K562 (cell line): ENCODE results near the gene AP5Z1. TPM values are rescaled to one million over a fixed set of nuclear protein-coding genes. Genes with fewer than 3 reads are reported as not detected.

Experiments
- ATAC-seq: fragments of 200-7000 bp; cut with Tn5 transposase; 3 replicates; pipeline ENCODE4 v1.9.1; 2020; ENCODE audit warnings: moderate library complexity
- BruUV-seq: library from RNA; stranded (reverse); fragments of 400-500 nt; replicated peaks from 2 replicates; lab custom pipeline; 2021; lab: Mats Ljungman, UMichigan
- CTCF ChIA-PET: fragments of 300-600 bp; formaldehyde crosslinking; extraction: SDS; loops from one replicate; lab custom pipeline; 2021; ENCODE audit warnings: low intra/inter-chr PET ratio; lab: Yijun Ruan, JAX
- POLR2A ChIA-PET: fragments of 300-600, 350-650 bp; sonication (Branson Sonifier 250); formaldehyde crosslinking; extraction: SDS; loops from one replicate; lab custom pipeline; 2021; ENCODE audit warnings: antibody characterized with exemption, inconsistent platforms; lab: Yijun Ruan, JAX
- DNase-seq, 4 experiments: peaks; one replicate each; pipeline versions ENCODE4 v3.0.0 to v3.0.0-alpha.2; 2011 to 2018; ENCODE audit warnings: low spot score in 3 of 4, mixed read lengths in 3 of 4; ENCODE audit errors: extremely low read depth in 1 of 4
- FAIRE-seq: peaks from 2 replicates; lab custom pipeline; 2011; peaks lifted over from hg19 to GRCh38; lab: Jason Lieb, UNC
- H2AFZ ChIP-seq: 2 replicates; pipeline ENCODE4 v1.6.0; 2011; ENCODE audit warnings: low read depth, low read length, control low read depth, inconsistent platforms
- H3K27ac ChIP-seq: fragments of 200-600 bp; 3 replicates; pipeline ENCODE4 v1.8.0; 2011; ENCODE audit warnings: low read depth, mild to moderate bottlenecking, control low read depth, inconsistent platforms, low read length, moderate library complexity, mixed read lengths; ENCODE audit errors: extremely low read depth
- H3K27me3 ChIP-seq, 2 experiments: fragments of 300-600 bp in 1 of 2; 2 replicates in 1 of 2; 3 replicates in 1 of 2; pipeline versions ENCODE4 v1.6.0 to v1.8.0; 2011; ENCODE audit warnings: inconsistent platforms in 2 of 2, low read length in 2 of 2, mild to moderate bottlenecking in 1 of 2, mixed read lengths in 1 of 2, moderate library complexity in 1 of 2; ENCODE audit not compliant: control insufficient read depth in 2 of 2, insufficient read depth in 2 of 2
- H3K36me3 ChIP-seq: fragments of 300-600 bp; 3 replicates; pipeline ENCODE4 v1.8.0; 2011; ENCODE audit warnings: mild to moderate bottlenecking, low read length, inconsistent platforms; ENCODE audit not compliant: control insufficient read depth, insufficient read depth
- H3K4me1 ChIP-seq, 2 experiments: fragments of 200-600 bp in 1 of 2; replicated peaks in 1 of 2; 2 replicates in 1 of 2; 3 replicates in 1 of 2; pipeline versions ENCODE4 v1.5.1 to v1.8.0; 2011; ENCODE audit warnings: inconsistent platforms in 2 of 2, low read length in 2 of 2, mild to moderate bottlenecking in 1 of 2, mixed read lengths in 1 of 2, moderate library complexity in 1 of 2; ENCODE audit not compliant: control insufficient read depth in 2 of 2, insufficient read depth in 2 of 2
- H3K4me2 ChIP-seq: 2 replicates; pipeline ENCODE4 v1.6.1; 2011; ENCODE audit warnings: low read length, control low read depth, inconsistent platforms, mixed read lengths; ENCODE audit not compliant: insufficient read depth
- H3K4me3 ChIP-seq: fragments of 200-600 bp; sonication (generic), shearing (Covaris generic); 2 replicates; pipeline ENCODE4 v1.5.1; 2016; ENCODE audit warnings: control low read depth, inconsistent platforms
- H3K79me2 ChIP-seq: fragments of 200-600 bp; 3 replicates; pipeline ENCODE4 v1.8.0; 2011; ENCODE audit warnings: low read length, inconsistent platforms; ENCODE audit not compliant: control insufficient read depth, insufficient read depth
- H3K9ac ChIP-seq, 2 experiments: 2 replicates each; pipeline versions ENCODE4 v1.6.0 to v1.6.1; 2011; ENCODE audit warnings: low read depth in 2 of 2, low read length in 2 of 2, control low read depth in 1 of 2, inconsistent platforms in 1 of 2, mild to moderate bottlenecking in 1 of 2, mixed read lengths in 1 of 2; ENCODE audit not compliant: insufficient read depth in 1 of 2
- H3K9me1 ChIP-seq: one replicate; pipeline ENCODE4 v1.6.0; 2011; ENCODE audit warnings: inconsistent platforms, mild to moderate bottlenecking, low read length, moderate library complexity; ENCODE audit not compliant: control insufficient read depth, insufficient read depth
- H3K9me3 ChIP-seq: replicated peaks from 2 replicates; pipeline ENCODE4 v1.5.1; 2011; ENCODE audit warnings: low read depth, low read length, inconsistent platforms; ENCODE audit not compliant: control insufficient read depth, insufficient read depth
- H4K20me1 ChIP-seq: replicated peaks from 2 replicates; pipeline ENCODE4 v1.6.1; 2011; ENCODE audit warnings: low read length, inconsistent platforms, mixed read lengths; ENCODE audit not compliant: control insufficient read depth, insufficient read depth
- ARHGAP35 ChIP-seq: fragments of 450-650 bp; IDR thresholded peaks from 2 replicates; pipeline ENCODE4 v1.6.1; 2018; ENCODE audit not compliant: partially characterized antibody
- ATF3 ChIP-seq, 2 experiments: fragments of 450-650 bp in 1 of 2; sonication (generic) in 1 of 2; formaldehyde crosslinking in 1 of 2; IDR thresholded peaks in 1 of 2; conservative IDR thresholded peaks in 1 of 2; 2 replicates each; pipeline versions ENCODE4 v1.6.1 to v1.8.1; 2016 to 2023; ENCODE audit warnings: mild to moderate bottlenecking in 2 of 2, moderate library complexity in 2 of 2, inconsistent platforms in 1 of 2, missing genetic modification reagents in 1 of 2
- CEBPG ChIP-seq, 3 experiments: fragments of 200-800 bp in 1 of 3; sonication (Bioruptor generic) in 1 of 3; sonication (generic) in 1 of 3; formaldehyde crosslinking in 1 of 3; IDR thresholded peaks in 2 of 3; conservative IDR thresholded peaks in 1 of 3; 2 replicates each; pipeline versions ENCODE4 v1.6.1 to v1.8.0; 2016 to 2022; ENCODE audit warnings: missing compliant biosample characterization in 2 of 3, missing genetic modification characterization in 2 of 3, mild to moderate bottlenecking in 1 of 3, missing genetic modification reagents in 1 of 3
- CSDE1 ChIP-seq, 2 experiments: fragments of 450-650 bp; IDR thresholded peaks; 2 replicates each; pipeline ENCODE4 v1.6.1; 2016; ENCODE audit warnings: mild to moderate bottlenecking in 1 of 2
- E2F5 ChIP-seq: sonication (generic); formaldehyde crosslinking; IDR thresholded peaks from 2 replicates; pipeline ENCODE4 v1.8.0; 2022; ENCODE audit warnings: mild to moderate bottlenecking, missing genetic modification reagents
- ESRRA ChIP-seq: fragments of 450-650 bp; IDR thresholded peaks from 2 replicates; pipeline ENCODE4 v1.6.1; 2014; ENCODE audit warnings: low read depth, mild to moderate bottlenecking, moderate library complexity, borderline replicate concordance
- HIVEP1 ChIP-seq: fragments of 250-450 bp; sonication (Bioruptor Pico); IDR thresholded peaks from 2 replicates; pipeline ENCODE4 v1.4.0; 2020; ENCODE audit warnings: mild to moderate bottlenecking
- MAX ChIP-seq: sonication (generic); formaldehyde crosslinking; IDR thresholded peaks from 2 replicates; pipeline ENCODE4 v1.9.0; 2022; ENCODE audit warnings: mild to moderate bottlenecking, missing genetic modification reagents
- NRF1 ChIP-seq, 2 experiments: fragments of 450-650 bp; IDR thresholded peaks in 1 of 2; conservative IDR thresholded peaks in 1 of 2; 2 replicates each; pipeline ENCODE4 v1.6.1; 2014; ENCODE audit warnings: mild to moderate bottlenecking in 2 of 2
- POLR2A ChIP-seq: fragments of 450-650 bp; conservative IDR thresholded peaks from 2 replicates; pipeline ENCODE4 v1.6.1; 2016
- SRF ChIP-seq, 2 experiments: fragments of 250-450, 450-650 bp in 1 of 2; sonication (Bioruptor Pico) in 1 of 2; sonication (generic) in 1 of 2; formaldehyde crosslinking; IDR thresholded peaks; 2 replicates each; pipeline versions ENCODE4 v1.5.0 to v1.5.1; 2020 to 2022; ENCODE audit warnings: mild to moderate bottlenecking in 1 of 2, missing genetic modification reagents in 1 of 2
- TAL1 ChIP-seq: fragments of 450-650 bp; IDR thresholded peaks from 2 replicates; pipeline ENCODE4 v1.6.1; 2016; ENCODE audit warnings: mild to moderate bottlenecking
- TRIM28 ChIP-seq: fragments of 450-650 bp; IDR thresholded peaks from 2 replicates; pipeline ENCODE4 v1.6.1; 2017
- ZFP30 ChIP-seq: fragments of 250-450 bp; sonication (Bioruptor Pico); IDR thresholded peaks from 2 replicates; pipeline ENCODE4 v1.8.0; 2022; ENCODE audit warnings: moderate library complexity, mild to moderate bottlenecking, inconsistent platforms, borderline replicate concordance
- ZNF77 ChIP-seq: fragments of 250-450 bp; sonication (Bioruptor Pico); IDR thresholded peaks from 2 replicates; pipeline ENCODE4 v1.5.0; 2020
- WGBS: fragments of 100-300 bp; shearing (Covaris generic); methylation state at CpG from one replicate; pipeline ENCODE4 v1.1.6; 2016; ENCODE audit warnings: low coverage, mixed read lengths; ENCODE audit not compliant: insufficient coverage; ENCODE audit errors: missing lambda C conversion rate; 5-methylcytosine and 5-hydroxymethylcytosine counted together
- in situ Hi-C: fragments of 300-500 bp; cut with MboI; formaldehyde crosslinking; loops from 4 replicates; pipeline ENCODE4 v1.15.0; 2018; ENCODE audit warnings: inconsistent platforms, mixed read lengths
- intact Hi-C: fragments of 100-400 bp; cut with micrococcal nuclease; formaldehyde crosslinking; loops from 2 replicates; pipeline ENCODE4 v1.14.2; 2022
- polyA plus RNA-seq, 8 experiments: library from polyadenylated mRNA; depleted of rRNA in 4 of 8; stranded (reverse) in 5 of 8; unstranded in 3 of 8; fragments of >200 nt; fragmentation: Nextera tagmentation in 2 of 8; fragmentation: Illumina TruSeq in 1 of 8; extraction: Ambion mirVana in 2 of 8; extraction: Trizol in 1 of 8; gene quantifications; 2 replicates each; pipeline versions ENCODE4 v1.2.1 to v1.2.3, GENCODE V29; 2011 to 2014; ENCODE audit warnings: inconsistent platforms in 1 of 8, missing spikeins in 1 of 8
- total RNA-seq, 7 experiments: library from RNA; depleted of rRNA in 6 of 7; stranded (reverse); fragments of >200 nt in 6 of 7; fragmentation: Illumina TruSeq in 2 of 7; extraction: Trizol in 2 of 7; gene quantifications; 2 replicates each; pipeline versions ENCODE4 v1.2.1 to v1.2.3, GENCODE V29; 2011 to 2021; ENCODE audit warnings: low replicate concordance in 1 of 7

The AP5Z1 gene
- total and polyA plus RNA-seq, 9 of the 15 experiments (the other 6 are each of a cell fraction or from before 2014, with no cell fraction given), result 0.06 to 31.1 (median 6.4) TPM

DNA sequence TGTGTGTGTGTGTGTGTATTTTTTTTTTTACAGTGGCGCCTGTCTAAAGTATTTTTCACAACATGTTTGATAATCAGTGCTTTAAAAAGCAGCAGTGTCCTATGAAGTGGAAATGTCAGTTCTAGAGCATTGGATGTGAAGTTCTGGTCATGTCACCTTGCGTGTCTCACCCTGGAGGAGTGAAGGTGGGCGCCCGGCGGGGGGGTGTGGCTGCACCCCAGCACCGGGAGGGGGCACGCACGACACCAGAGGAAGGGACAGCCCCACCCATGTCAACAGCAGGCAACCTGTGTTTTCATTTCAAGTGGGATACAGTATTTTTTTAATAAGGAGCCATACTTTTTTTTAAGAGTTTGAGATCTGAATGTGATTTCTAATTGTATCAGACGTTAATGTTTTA is 4.5 kb upstream of the AP5Z1 start:
- ATAC-seq (no peak), DNase-seq (no peak), FAIRE-seq (no peak)
- Histone ChIP-seq H3K27me3 (no peaks in the 10 kb centered on the region), H4K20me1 (no peaks in the 10 kb centered on the region), H3K4me1 (peaks cover 15 to 22% of the 10 kb centered on the region in 2 experiments), H3K27ac (no peak overlapping the region), H3K36me3 (peaks cover 9% of the 10 kb centered on the region; the same call in 2 of the 3 replicates), H2AFZ (no peak overlapping the region), H3K79me2 (peaks cover 5% of the 10 kb centered on the region), H3K9me3 (no peaks in the 10 kb centered on the region), H3K9me1 (peaks cover 5% of the 10 kb centered on the region), H3K4me2 (no peak overlapping the region), H3K9ac (no peak overlapping the region), H3K4me3 (no peak overlapping the region)
- TF ChIP-seq E2F5 (CRISPR knock-in tag) (no peak), SRF (CRISPR knock-in tag; IDR thresholded peaks at IDR 0.05) (no peak), HIVEP1 (CRISPR knock-in tag) (no peak), MAX (CRISPR knock-in tag) (no peak), CSDE1 (IDR thresholded peaks at IDR 0.05) (no peak), ESRRA (no peak), ATF3 (IDR thresholded peaks at IDR 0.05) (no peak), ATF3 (CRISPR knock-in tag; conservative IDR thresholded peaks at IDR 0.05) (no peak), NRF1 (conservative IDR thresholded peaks at IDR 0.05 in 1 of 2, IDR thresholded peaks at IDR 0.05 in 1 of 2) (no peak), CEBPG (CRISPR knock-in tag; IDR thresholded peaks at IDR 0.05) (no peak), CEBPG (tag; conservative IDR thresholded peaks at IDR 0.05 in 1 of 2, IDR thresholded peaks at IDR 0.05 in 1 of 2) (no peak), ZNF77 (CRISPR knock-in tag) (no peak), TRIM28 (no peak), ARHGAP35 (no peak), POLR2A (no peak), TAL1 (no peak), ZFP30 (CRISPR knock-in tag) (no peak)
- intact Hi-C loops, result no loop called here
- 68% methylated on average over 9 of the region's 9 CpGs for whole genome bisulfite sequencing
- CTCF ChIA-PET, result no interaction called here
- in situ Hi-C loops, result no loop called here
- POLR2A ChIA-PET, result no interaction called here
- BruUV-seq, result no TSS peak
